HCT116 (cell line): ENCODE results near the gene KCNMB2.

Experiments
- ELF1 ChIP-seq: IDR thresholded peaks from 2 replicates; pipeline ENCODE4 v1.6.1; 2012; ENCODE audit warnings: low read depth, borderline replicate concordance
- EZH2phosphoT487 ChIP-seq: fragments of 200-600 bp; IDR thresholded peaks from 2 replicates; pipeline ENCODE4 v1.6.1; 2018; ENCODE audit warnings: antibody characterized with exemption, borderline replicate concordance
- POLR2A ChIP-seq: IDR thresholded peaks from 2 replicates; pipeline ENCODE4 v1.7.0; 2011; ENCODE audit warnings: borderline replicate concordance; ENCODE audit not compliant: insufficient read depth, insufficient read length; ENCODE audit errors: extremely low read depth
- YY1 ChIP-seq: IDR thresholded peaks from 2 replicates; pipeline ENCODE4 v1.6.1; 2011; ENCODE audit warnings: low read length, low read depth, moderate library complexity, mild to moderate bottlenecking; ENCODE audit not compliant: insufficient replicate concordance; ENCODE audit errors: extremely low read depth
- TF ChIP-seq, protein P1 (sequence below): IDR thresholded peaks from 2 replicates; pipeline ENCODE4 v1.6.1; 2012
- TF ChIP-seq, protein P2 (sequence below), 3 experiments: fragments of 200-600 bp in 1 of 3; sonication (generic) in 1 of 3; IDR thresholded peaks in 2 of 3; conservative IDR thresholded peaks in 1 of 3; 2 replicates each; pipeline ENCODE4 v1.5.1; 2012 to 2017; ENCODE audit warnings: low read depth in 2 of 3, low read length in 2 of 3, antibody characterized with exemption in 1 of 3, borderline replicate concordance in 1 of 3, control low read depth in 1 of 3, mild to moderate bottlenecking in 1 of 3, mixed read lengths in 1 of 3, mixed run types in 1 of 3, moderate library complexity in 1 of 3; ENCODE audit not compliant: insufficient read depth in 1 of 3
- TF ChIP-seq, protein P3 (sequence below): IDR thresholded peaks from 2 replicates; pipeline ENCODE4 v1.6.1; 2011; ENCODE audit warnings: mild to moderate bottlenecking, low read length, moderate library complexity; ENCODE audit not compliant: insufficient replicate concordance; ENCODE audit errors: extremely low read depth

DNA sequence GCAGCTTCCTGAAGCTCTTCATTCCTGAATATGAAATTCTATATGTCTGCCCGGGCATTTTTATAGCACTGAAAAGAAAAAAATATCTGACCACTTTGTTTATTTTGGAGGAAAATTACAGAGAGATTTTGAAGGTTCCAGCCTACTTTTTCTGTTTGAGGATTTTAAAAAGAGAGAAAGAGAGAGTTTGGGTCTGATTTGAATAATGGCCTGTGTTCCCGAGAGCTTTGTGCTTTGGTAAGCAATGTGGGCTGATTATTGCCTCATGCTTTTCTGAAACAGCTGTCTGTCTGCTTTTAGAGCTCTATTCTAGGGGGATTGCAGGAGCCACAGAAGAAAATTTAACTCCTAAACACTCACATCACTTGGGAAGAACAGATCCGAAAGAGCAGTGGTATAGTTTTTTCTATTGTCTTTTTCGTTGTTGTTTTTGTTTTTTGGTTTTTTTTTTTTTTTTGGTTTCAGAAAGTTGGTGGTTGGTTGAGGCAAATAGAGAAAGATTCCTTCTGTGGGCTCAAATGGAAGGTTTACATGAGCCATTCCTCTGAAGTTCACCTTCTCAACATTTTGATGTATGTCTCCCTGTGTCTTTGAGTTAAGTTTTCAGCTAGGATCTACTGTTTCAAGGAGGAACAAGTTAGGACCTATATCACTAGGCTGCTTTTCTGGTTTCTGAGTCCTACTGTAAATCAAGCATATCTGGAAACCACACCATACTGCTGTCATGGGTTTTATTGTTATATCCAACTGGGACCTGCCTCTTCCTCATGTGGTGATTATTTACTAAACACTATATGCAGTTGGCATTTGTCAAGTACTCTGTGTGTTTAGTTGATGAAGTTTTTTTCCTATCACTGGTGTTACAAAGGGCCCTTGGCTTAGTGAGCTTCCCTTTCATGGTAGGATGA lies 178.9 kb downstream of the KCNMB2 start:
- TF ChIP-seq YY1 (no peak), ELF1 (no peak), EZH2phosphoT487 (no peak), POLR2A (no peak)
- TF ChIP-seq, protein P1, sequence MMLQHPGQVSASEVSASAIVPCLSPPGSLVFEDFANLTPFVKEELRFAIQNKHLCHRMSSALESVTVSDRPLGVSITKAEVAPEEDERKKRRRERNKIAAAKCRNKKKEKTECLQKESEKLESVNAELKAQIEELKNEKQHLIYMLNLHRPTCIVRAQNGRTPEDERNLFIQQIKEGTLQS, result no peak
- TF ChIP-seq, protein P2, sequence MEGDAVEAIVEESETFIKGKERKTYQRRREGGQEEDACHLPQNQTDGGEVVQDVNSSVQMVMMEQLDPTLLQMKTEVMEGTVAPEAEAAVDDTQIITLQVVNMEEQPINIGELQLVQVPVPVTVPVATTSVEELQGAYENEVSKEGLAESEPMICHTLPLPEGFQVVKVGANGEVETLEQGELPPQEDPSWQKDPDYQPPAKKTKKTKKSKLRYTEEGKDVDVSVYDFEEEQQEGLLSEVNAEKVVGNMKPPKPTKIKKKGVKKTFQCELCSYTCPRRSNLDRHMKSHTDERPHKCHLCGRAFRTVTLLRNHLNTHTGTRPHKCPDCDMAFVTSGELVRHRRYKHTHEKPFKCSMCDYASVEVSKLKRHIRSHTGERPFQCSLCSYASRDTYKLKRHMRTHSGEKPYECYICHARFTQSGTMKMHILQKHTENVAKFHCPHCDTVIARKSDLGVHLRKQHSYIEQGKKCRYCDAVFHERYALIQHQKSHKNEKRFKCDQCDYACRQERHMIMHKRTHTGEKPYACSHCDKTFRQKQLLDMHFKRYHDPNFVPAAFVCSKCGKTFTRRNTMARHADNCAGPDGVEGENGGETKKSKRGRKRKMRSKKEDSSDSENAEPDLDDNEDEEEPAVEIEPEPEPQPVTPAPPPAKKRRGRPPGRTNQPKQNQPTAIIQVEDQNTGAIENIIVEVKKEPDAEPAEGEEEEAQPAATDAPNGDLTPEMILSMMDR (IDR thresholded peaks at IDR 0.05 in 2 of 3, conservative IDR thresholded peaks at IDR 0.05 in 1 of 3; ENCODE audit: borderline replicate concordance in 1 of 3, insufficient read depth in 1 of 3, low read depth in 2 of 3, low read length in 2 of 3), result no peak
- TF ChIP-seq, protein P3, sequence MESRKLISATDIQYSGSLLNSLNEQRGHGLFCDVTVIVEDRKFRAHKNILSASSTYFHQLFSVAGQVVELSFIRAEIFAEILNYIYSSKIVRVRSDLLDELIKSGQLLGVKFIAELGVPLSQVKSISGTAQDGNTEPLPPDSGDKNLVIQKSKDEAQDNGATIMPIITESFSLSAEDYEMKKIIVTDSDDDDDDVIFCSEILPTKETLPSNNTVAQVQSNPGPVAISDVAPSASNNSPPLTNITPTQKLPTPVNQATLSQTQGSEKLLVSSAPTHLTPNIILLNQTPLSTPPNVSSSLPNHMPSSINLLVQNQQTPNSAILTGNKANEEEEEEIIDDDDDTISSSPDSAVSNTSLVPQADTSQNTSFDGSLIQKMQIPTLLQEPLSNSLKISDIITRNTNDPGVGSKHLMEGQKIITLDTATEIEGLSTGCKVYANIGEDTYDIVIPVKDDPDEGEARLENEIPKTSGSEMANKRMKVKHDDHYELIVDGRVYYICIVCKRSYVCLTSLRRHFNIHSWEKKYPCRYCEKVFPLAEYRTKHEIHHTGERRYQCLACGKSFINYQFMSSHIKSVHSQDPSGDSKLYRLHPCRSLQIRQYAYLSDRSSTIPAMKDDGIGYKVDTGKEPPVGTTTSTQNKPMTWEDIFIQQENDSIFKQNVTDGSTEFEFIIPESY, result no peak
